Stimulated activated CD8-positive, alpha-beta memory T cell treated with anti-CD3 and anti-CD28 coated beads, Interleukin-12 subunit alpha, Interleukin-12 subunit beta, amount 100 ng/mL, for 1 hour (primary cell): Measurements from ENCODE around the gene OSBPL9.

ENCODE experiments used
- DNase-seq: peaks from one replicate; pipeline ENCODE4 v3.0.0-alpha.2; 2020; ENCODE audit warnings: low read depth

Gene OSBPL9

DNA sequence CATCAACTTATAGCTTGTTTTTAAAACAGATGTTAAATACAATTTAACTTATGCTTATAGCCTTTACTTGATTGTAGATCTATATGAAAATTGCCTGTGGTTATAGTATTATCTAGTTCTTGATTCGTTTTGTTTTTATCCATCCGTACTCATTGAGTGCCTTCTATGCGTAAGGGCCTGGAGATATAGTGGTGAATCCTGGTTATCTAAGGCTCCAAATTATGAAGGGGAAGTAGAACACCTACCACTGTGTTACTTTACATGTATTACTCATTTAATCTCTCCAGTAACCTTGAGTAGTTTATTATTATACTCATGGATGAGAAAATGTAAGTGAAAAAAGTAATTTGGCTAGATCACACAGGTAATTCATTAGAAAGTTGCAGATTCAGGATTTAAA lies 121.8 kb downstream of the OSBPL9 start:
- DNase-seq = no peak

DNA sequence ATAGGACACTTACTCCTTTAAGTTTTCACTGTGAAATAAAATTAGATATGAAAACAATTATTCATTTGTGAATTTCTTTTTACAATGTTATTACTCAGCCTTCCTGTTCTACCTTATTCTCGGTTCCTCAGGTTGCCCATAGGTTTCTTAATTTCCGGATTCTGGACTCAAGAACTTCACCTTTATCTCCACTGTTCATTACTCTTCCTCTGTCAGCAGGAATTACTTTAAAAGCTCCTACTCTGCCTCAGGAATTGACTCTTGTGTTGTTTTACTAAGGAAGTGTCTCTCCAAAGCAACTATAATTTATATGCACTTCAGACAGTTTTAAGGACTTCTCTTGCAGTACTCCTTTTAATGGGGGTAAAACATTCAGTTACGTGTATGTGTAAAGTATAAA lies 123.8 kb downstream of the OSBPL9 start:
- DNase-seq = no peak

DNA sequence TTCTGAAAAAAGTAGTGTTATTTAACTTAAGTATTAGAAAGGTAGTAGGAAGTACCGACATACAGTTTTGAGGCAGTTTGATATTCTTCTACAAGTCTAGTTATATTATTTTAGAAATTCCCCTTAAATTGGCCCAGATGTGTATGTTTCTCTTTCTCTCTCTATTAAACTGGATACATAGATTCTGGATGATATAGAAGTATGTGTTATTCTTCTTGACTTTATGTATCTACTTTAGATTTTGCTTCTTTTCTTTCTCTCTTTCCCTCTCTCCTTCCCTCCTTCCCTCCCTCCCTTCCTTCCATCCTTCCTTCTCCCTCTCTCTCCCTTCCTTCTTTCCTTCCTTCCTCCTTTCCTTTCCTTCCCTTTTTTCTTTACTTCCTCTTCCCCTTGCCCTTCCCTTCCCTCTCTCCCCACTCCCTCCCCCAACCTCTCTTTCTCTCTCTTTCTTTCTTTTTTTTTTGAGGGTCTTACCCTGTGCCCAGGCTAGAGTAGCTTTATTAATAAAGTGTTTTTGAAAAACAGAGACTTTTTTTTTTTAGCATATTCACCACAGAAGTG lies 124.3 kb downstream of the OSBPL9 start:
- no peak for DNase-seq

DNA sequence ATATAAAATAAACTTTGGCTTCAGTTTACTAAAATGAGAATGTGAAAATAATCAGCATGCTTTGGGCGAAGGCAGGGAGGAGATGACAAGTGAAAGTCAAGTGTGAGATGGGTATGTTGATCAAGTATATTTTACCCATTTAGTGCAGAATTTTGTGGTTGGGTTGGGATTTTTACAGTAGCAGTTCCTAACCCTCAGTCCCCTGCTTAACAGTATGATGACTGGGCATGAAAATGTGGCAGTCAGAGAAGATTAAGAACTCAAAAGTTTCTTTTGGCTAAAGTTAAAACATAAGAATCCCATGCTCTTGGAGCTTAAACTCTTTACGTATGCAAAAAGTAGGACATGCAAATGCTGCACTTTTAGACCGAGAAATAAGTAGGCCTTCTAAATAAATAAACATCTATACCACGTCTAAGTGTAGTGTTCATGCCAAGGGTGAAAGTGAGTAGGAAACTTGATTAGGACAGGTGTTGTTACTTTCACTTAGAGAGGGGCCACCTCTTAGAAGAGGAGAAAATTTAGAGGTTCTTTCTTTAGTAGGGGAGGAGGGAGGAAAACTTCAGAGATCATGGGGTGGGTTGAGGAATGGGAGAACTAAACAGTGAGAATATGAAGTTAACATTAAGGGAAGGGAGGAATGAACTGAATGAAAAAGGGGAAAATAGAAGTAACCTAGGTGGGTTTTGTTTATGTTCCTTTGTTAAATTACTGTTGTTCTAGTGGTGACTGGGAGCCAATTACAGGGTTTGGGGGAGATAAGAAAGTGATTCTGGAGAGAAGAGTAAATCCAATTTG lies 127.8 kb downstream of the OSBPL9 start:
- no peak for DNase-seq

DNA sequence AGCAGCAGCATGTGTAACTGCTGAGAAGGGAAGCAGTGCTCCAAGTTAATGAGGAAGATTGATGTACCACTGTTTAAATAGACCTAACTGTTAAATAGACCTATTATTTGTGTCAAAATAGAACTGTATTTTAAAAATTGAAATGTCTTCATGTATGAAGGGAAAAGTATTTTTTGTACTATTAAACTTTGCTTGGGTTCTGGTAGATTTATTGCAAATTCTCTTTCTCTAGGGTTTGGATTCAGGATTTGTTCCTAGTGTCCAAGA lies 128.3 kb downstream of the OSBPL9 start:
- no peak for DNase-seq

DNA sequence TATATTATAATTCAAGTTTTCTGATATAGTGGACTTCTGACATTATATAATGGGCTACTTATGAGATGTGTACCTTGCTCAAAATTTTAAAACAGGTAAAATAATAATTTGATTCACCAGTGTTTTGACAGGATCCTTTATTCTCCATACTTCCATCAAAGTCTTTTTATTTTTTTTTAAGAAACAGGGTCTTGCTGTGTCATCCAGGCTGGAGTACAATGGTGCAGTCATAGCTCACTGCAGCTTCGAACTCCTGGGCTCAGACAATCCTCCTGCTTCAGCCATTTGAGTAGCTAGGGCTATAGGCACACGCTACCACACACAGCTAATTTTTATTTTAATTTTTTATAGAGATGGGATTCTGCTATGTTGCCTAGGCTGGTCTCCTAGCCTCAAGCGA lies 132.3 kb downstream of the OSBPL9 start:
- no peak for DNase-seq

DNA sequence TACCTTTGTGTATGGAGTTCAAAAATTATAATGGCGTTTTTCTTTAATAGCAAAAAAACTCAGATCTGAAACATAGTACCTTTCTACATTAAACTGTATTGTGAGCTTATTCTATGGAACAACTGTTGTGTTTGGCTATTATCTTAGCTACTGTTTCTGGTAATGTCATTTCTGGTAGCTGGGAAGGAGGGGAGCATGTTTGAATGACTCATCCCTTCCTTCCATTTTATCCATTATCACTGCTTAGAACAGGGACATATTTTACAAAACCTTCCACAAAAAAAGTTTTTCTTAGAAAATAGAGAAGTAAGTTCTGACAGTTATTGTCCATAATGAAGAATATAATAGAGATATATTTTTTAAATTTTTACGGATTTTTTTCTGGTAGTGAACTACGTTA lies 133.3 kb downstream of the OSBPL9 start:
- no peak for DNase-seq

DNA sequence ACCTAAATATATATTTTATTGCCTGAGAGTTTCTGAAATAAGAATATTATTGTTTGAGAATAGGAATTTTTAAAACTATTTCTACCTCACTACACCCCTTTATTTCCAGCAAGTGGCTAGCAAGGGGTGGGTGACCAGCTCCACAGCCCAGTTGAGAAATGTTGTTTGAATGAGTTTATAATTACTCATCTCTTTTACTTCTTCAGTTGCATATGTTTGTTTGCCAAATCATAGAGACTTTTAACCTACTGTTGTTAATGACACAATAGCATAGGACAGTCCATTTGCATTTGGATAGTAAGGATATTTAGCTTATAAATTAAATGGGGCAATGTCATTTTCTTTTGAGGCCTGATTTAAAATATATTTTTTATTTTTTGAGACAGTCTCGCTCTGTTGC lies 133.8 kb downstream of the OSBPL9 start:
- DNase-seq = no peak

DNA sequence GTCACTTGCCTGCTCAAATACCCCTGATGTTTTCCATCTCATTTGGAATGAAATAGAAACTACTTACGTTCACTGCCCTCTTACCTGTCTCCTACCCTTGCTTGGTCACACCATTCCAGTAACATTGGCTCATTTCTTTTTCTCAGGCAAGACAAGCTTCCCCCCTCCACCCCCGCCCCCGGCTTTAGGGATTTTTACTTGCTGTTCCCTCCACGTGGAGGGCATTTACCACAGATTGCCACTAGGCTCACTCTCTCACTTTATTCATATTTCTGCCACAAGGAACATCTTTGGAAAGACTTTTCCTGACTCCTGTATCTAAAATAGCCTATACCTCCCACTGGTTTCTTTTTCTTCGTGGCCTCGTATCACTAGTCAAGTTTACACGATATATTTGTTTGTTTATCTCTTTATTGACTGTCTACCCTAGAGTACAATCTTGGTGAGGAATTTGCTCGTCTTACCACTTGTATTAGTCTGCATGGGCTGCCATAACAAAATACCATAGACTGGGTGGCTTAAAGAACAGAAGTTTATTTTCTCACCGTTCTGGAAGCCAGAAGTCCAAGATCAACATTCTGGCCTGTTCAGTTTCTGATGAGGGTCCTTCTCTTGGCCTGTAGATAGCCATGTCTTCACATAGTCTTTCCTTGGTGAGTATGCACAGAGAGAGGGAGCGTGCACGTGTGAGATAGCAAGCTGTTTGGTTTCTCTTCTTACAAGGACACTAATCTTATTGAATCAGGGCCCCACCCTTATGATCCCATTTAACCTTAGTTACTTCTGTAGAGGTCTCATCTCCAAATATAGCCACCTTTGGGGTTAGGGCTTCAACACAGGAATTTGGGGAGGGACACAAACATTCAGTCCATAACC lies 135.4 kb downstream of the OSBPL9 start:
- DNase-seq = no peak

DNA sequence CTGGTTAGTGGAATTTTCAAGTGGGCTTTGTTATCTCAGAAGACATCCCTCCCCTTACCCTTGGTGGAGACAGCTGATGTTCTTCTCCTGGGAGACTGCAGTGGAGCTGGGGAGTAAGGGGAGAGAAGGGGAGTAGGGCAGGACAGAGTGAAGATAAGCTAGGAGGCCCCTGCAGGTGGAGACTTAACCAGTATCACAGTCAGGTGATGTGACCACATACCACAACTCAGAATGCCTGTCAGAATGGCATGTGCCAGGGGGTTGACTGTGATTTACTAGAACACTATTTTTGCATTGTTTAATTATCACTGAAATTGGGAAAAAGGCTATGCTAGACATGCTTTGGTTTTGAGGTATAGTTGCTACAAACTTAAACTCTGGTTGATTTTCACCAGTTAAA lies 137.1 kb downstream of the OSBPL9 start:
- no peak for DNase-seq

DNA sequence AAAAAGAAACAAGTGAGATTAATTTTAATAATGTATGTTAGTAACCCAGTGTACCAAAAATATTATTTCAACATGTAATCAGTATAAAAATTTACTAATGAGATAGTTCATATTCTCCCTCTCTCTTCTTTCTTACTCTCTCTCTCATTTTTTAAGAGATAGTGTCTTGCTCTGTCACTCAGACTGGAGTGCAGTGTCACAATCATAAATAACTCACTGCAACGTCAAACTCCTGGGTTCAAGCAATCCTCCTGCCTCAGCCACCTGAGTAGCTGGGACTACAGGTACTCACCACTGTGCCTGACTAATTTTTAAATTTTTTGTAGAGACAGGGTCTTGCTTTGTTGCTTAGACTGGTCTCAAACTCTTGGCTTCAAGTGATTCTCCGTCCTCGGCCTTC lies 137.8 kb downstream of the OSBPL9 start:
- DNase-seq = no peak

DNA sequence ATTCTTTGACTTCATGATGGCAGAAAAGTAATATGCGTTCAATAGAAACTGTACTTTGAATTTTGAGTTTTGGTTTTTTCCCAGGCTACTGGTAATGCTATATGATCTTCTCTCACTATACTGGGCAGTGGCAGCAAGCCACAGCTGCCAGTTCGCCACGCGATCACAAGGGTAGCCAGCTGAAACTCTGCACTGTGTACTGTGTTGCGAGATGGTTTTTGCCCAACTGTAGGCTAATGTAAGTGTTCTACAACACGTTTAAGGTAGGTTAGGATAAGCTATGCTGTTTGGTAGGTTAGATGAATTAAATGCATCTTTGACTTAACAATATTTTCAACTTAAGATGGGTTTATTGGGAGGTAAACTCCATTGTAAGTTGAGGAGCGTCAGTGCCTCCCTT lies 138.5 kb downstream of the OSBPL9 start:
- no peak for DNase-seq

DNA sequence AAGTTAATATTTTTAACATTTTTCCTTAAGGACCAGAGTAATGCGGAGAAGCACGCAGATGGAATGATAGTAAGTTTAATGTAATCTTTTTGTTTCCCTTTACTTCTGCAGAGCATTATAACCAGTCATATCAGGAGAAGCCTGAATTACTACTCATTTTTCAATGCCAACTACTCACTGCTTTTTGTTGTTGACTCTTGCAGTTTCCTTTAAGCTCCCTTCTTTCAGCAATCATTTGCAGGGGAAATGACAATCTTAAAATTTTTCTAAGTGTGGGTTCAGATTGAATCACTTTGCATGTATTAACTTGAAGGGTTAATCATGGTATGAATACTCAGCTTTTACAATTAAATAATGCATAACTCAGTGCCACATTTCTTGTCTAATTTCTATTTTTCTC lies 139.4 kb downstream of the OSBPL9 start:
- no peak for DNase-seq

DNA sequence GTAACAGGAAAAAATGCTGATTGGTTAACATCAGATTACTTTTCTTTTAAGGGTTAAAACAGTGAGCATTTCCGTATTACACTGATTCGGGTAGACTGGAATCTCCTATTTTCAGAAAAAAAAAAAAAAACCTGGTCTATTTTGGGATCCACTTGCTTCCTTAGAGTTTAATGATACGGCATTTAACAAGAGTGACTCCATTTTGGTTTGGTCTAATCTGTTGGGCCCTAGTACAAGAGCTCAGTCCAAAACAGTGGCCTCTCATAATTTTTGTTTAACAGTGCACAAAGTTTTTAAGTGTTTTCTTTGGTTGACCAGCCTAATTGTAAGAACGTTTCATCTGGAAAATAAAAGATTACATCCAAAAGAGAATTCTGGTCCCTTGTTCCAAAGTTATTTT lies 141.4 kb downstream of the OSBPL9 start:
- DNase-seq = no peak

DNA sequence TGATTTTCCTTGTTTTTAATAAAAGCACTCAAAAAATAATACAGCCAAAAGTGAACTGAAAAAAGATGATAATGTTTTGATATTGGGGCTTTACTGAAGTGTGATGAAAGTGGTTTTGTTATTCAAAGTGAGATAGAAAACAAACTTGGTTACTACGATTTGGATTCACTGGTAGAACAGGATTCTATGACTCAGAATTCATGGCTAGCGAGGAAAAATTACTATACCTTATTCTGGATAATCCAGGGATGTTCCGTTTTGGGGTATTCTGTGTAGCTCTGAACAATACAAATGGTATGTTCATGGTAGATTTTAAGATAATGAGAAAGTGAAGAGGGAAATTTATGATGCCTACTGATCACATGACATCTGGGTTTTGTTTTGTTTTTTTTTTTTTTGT lies 144.0 kb downstream of the OSBPL9 start:
- no peak for DNase-seq

DNA sequence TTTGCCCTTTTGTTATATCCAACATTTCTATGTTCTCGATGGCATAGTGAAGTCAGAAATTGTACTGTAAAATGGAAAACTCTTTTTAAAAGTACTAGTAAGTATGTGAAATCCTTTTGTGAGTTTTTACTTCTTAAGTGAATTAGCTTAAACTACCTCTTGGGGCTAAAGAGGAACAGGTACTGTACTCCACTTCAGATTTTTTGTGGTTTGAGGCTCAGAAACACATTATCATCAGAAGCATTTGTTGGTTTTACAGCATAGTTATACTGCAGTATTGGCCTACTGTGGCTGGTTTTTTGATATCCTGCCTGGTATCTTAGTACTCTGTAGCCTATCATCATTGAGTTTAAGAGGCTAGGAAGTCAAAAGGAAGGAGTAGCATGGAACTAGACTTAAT lies 144.5 kb downstream of the OSBPL9 start:
- DNase-seq = no peak

DNA sequence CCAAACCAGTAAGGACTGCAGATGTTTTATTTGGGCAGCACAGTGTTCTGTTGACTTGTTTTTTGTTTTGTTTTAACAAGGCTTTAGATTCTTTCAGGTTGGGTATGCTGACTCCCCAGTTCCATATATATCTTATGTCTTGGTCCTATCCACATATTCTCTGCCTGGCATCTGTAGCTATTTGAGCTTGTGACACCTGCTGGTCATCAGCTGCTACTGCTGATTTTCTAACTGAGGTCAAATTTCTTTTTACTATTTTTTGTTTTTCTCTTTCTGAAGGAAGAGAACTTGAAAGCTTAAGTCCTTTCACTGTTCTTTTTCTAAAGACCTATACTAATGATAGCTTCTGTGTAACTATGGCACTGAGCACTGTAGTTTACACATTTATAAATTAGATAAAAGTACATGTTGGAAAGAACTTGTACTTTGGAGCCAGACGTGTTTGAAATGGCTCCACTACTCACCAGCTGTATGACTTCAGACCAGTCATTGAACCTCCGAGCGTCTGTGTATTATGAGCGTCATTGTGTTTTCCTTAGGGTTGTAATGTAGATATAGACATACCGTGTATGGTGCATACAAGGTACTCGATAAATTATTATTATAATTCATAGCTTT lies 152.2 kb downstream of the OSBPL9 start:
- DNase-seq = no peak

DNA sequence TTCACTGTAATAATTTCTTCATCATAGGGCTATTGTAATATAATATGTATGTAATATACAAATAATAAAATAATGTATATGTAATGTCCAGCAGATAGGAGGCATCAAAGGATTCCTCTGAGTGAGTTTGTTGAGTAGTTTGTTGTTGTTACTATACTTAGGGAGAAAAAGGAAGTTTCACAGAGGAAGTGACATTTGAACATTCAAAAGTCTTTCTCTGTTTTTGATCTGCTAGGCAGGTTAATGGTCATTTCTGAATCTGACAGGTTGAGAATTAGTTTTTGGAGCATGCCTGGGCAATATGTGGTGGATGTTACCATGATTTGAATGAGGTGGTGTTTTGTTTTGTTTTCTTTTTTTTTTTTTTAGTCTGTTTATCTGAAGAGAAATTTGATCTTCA lies 159.5 kb downstream of the OSBPL9 start:
- no peak for DNase-seq

DNA sequence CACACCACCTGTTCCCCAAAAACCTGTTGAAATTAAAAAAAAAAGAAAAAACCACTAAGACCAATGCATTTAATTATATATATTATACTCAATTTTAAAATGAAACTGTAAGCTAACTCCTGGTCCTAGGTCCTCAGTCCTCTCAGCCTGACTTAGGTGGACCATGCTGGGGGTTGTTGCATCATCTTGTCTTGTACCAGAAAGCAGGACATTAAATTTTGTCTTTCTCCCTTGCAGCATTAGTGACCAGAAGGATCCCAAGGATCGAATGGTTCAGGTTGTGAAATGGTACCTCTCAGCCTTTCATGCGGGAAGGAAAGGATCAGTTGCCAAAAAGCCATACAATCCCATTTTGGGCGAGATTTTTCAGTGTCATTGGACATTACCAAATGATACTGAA lies 164.0 kb downstream of the OSBPL9 start:
- DNase-seq = no peak

DNA sequence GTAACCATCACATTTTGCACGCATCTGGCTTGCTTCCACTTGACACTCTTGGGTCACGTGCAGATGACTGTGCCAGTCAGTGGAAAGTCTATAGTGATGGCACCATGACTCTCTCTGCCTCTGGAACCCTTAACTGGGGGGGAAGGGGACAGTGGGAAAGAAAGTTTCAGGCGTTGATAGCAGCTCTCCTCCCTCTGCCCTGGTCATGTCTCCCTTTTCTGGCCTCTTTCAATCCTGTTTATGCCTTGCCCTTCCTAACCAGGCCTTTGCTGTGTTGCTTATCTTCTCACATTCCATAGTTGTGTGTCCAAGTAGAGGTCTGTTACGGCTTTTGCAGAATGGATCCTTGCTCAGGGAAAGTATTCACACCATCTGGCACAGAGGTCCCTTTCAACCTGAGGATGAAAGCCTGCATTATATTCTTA lies 168.1 kb downstream of the OSBPL9 start:
- no peak for DNase-seq

DNA sequence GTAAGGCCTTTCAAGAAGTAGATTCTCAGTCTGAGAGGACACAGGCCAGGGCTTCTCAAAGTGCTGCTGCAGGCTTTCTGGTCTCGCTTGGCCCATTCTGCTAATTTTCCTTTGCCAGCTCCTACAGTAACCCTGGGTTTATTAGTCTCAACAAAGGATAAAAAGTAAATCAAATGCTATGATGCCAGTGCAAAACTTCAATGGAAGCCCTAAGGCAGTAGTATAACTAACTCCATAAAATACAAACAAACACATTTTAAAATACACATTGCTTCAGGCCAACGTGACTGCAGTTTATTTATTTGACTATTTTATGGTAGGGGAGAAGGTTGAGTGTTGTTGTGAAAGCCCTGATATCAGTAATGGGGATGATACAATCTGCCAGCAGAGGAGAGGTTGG lies 172.0 kb downstream of the OSBPL9 start:
- no peak for DNase-seq

DNA sequence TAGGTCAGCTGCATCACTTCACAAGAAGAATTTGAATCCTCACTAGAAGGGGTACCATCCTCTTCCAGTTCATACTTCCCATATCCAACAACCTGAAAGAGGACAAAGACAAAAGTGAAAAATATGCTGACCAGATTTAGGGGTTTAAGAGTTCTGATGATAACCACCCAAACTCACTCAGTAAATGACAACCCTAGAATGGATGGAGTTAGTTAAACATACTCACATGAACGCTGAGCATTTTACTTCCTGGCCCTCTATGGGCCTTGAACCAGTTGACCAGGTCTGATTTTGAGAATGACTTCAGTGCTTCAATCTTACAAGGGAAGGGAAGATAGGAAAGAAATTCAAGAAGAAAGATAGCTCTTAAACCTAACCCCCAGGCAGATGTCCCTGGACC lies 172.4 kb downstream of the OSBPL9 start:
- no peak for DNase-seq

DNA sequence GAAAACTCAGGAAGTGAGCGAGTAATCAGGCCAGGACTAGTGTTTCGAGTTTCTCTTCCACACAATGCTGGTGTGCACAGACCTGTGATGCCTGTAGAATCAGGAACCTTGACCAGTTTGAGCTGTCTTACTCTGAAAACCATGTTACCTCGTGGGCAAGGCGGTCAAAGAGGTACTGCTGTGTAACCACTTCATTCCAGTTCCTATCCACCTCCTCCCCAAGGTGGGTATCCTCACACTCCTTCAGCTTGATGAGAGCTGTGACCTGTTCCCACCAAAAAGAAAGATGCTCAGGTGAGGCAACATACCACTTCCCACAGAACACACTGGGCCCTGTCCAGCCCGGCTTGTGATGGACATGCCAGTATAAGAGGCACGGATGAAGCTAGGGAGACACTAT lies 173.5 kb downstream of the OSBPL9 start:
- no peak for DNase-seq
